Measurements from ENCODE around the gene UGT8.

- TF ChIP-seq TAF1 (IDR thresholded peaks at IDR 0.05; ENCODE audit: low read depth, low read length) = no peak
- TF ChIP-seq POLR2A (IDR thresholded peaks at IDR 0.05; ENCODE audit: low read depth, low read length) = no peak
- TF ChIP-seq POLR2AphosphoS5 (IDR thresholded peaks at IDR 0.05; ENCODE audit: low read depth, low read length) = no peak
Observed at GRCh38 chr4:114598191-114599121, at the start of gene UGT8.
